DMS 273 treated with DMSO at 0.1 percent for 48 hours (cell line): ENCODE results near the gene FGF6.
"Not testable (repeated sequence)": the region's sequence is repeated elsewhere in the genome, so short reads cannot be mapped to it uniquely, and the experiment has no call there.

Experiments used
- DNase-seq: peaks from one replicate; lab custom pipeline; 2025; lab: John Stamatoyannopoulos, UW

The FGF6 gene

GRCh38 chr12:4445156-4446101, at the start of gene FGF6:
TSS of gene FGF6 (minus strand) at chr12:4445815. CDS start at chr12:4445570, 245 bp downstream.
- no peak for DNase-seq

- no peak for DNase-seq
Measured at GRCh38 chr12:4490973-4491372, 45.4 kb upstream of the FGF6 start.

GRCh38 chr12:4489556-4489955, 43.9 kb upstream of the FGF6 start:
- no peak for DNase-seq

- DNase-seq = no peak
Measured at GRCh38 chr12:4486980-4487379, 41.4 kb upstream of the FGF6 start.

- no peak for DNase-seq
Measured at GRCh38 chr12:4486049-4486699, 40.6 kb upstream of the FGF6 start.

- no peak for DNase-seq
Measured at GRCh38 chr12:4483885-4484823, 38.5 kb upstream of the FGF6 start.

- DNase-seq = no peak
Measured at GRCh38 chr12:4482936-4483335, 37.3 kb upstream of the FGF6 start.

GRCh38 chr12:4478933-4479332, 33.3 kb upstream of the FGF6 start:
- DNase-seq = no peak

- DNase-seq = no peak
Measured at GRCh38 chr12:4477129-4477528, 31.5 kb upstream of the FGF6 start.

GRCh38 chr12:4472046-4472445, 26.4 kb upstream of the FGF6 start:
- DNase-seq = no peak

- no peak for DNase-seq
Measured at GRCh38 chr12:4471256-4471655, 25.6 kb upstream of the FGF6 start.

- no peak for DNase-seq
Measured at GRCh38 chr12:4468994-4469393, 23.4 kb upstream of the FGF6 start.

- DNase-seq = no peak
Measured at GRCh38 chr12:4460761-4461160, 15.1 kb upstream of the FGF6 start.

GRCh38 chr12:4455849-4456248, 10.2 kb upstream of the FGF6 start:
- DNase-seq = not testable (repeated sequence)

- DNase-seq = no peak
Measured at GRCh38 chr12:4454315-4454860, 8.8 kb upstream of the FGF6 start.

- no peak for DNase-seq
Measured at GRCh38 chr12:4451694-4452093, 6.1 kb upstream of the FGF6 start.

- no peak for DNase-seq
Measured at GRCh38 chr12:4450551-4451112, 5.0 kb upstream of the FGF6 start.

- no peak for DNase-seq
Measured at GRCh38 chr12:4449851-4450221, 4.2 kb upstream of the FGF6 start.

- DNase-seq = no peak
Measured at GRCh38 chr12:4448943-4449850, 3.6 kb upstream of the FGF6 start.

GRCh38 chr12:4448371-4448940, 2.8 kb upstream of the FGF6 start:
- DNase-seq = no peak
